ENCODE results near the gene CDC42EP1. TPM values are rescaled to one million over a fixed set of nuclear protein-coding genes. Genes with fewer than 3 reads are reported as not detected.

Gene CDC42EP1
- total RNA-seq, 1 donor from 2014 or later: 51.2 TPM

DNA sequence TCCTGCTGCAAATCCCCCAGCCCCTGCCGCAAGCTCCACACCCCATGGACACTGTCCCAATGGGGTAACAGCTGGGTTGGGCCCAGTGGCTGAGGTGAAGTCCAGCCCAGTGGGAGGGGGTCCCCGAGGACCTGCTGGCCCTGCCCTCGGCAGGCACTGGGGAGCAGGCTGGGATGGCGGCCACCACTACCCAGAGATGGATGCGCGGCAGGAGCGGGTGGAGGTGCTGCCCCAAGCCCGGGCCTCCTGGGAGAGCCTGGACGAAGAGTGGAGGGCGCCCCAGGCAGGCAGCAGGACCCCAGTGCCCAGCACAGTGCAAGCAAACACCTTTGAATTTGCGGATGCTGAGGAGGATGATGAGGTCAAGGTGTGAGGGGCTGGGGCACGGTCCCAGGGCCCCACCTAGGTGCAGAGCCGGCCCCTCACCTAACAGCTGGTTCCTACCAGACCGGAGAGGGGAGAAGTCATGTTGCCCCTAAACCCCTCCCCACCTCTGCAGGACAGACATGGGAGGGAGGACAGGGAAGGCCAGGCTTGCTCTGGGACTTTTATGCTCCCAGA, 8.2 kb downstream of the CDC42EP1 start:
- Mint-ChIP-seq H3K27me3 (ENCODE audit: unreplicated experiment) (peaks cover 3% of the 10 kb centered on the region), H3K27ac (ENCODE audit: unreplicated experiment) (no peak overlapping the region)

DNA sequence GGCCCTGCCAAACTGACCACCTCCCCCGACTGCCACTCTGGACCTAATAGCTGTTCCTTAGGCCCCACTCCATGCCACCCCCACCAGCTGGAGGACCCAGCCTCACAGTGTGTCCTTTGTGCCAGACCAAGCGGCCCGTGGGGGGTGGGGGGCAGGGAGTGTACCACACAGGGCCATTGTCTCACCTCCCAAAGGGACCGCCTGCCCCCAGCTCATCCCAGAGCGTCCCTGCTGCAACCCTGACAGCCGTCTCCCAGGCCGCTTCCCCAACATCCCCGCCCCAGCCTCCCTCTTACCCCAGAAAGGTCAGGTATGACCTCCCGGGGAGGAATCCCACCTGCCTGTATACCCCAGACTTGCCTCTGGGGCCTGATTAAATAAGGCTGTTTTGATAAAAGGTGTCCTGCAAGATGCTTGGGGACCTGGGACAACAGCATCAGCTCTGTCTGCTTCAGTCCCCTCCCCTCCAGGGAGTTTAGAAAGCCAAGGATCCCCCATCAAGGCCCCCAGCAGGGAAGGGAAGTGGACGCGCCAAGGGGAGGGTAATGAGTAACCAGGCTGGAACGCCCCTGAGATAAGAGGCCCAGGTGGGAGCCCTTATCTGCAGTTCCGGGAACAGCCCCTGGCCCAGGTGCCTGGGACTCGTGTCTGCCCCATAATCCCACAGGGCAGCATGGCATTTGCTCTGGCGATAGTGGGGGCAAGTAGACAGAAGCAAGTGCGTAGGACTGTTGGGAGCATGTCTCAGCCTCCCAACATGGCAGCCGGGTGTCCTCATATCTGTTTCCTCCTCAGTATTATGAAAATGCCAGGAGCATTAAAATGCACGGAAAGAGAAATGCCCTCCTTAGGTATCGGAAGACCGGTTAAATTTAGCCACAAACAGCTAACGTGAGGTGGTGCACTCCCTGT, 9.0 kb downstream of the CDC42EP1 start:
- TF ChIP-seq, protein P1, sequence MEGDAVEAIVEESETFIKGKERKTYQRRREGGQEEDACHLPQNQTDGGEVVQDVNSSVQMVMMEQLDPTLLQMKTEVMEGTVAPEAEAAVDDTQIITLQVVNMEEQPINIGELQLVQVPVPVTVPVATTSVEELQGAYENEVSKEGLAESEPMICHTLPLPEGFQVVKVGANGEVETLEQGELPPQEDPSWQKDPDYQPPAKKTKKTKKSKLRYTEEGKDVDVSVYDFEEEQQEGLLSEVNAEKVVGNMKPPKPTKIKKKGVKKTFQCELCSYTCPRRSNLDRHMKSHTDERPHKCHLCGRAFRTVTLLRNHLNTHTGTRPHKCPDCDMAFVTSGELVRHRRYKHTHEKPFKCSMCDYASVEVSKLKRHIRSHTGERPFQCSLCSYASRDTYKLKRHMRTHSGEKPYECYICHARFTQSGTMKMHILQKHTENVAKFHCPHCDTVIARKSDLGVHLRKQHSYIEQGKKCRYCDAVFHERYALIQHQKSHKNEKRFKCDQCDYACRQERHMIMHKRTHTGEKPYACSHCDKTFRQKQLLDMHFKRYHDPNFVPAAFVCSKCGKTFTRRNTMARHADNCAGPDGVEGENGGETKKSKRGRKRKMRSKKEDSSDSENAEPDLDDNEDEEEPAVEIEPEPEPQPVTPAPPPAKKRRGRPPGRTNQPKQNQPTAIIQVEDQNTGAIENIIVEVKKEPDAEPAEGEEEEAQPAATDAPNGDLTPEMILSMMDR (IDR thresholded peaks at IDR 0.05; ENCODE audit: unreplicated experiment): no peak
- H3K27me3 Mint-ChIP-seq (ENCODE audit: unreplicated experiment): peaks cover 3% of the 10 kb centered on the region
- peaks cover 10% of the 10 kb centered on the region for H3K4me1 Mint-ChIP-seq (ENCODE audit: unreplicated experiment)
- H3K9me3 Mint-ChIP-seq (ENCODE audit: unreplicated experiment): no peaks in the 10 kb centered on the region
- no peak for DNase-seq (ENCODE audit: low spot score)
- peaks cover 7% of the 10 kb centered on the region for H3K36me3 Mint-ChIP-seq (ENCODE audit: low read depth, unreplicated experiment)
- no peak overlapping the region for H3K4me3 Mint-ChIP-seq (ENCODE audit: unreplicated experiment)
- H3K27ac Mint-ChIP-seq (ENCODE audit: unreplicated experiment): no peak overlapping the region

More for the DNA sequence above, 8.2 kb downstream of the CDC42EP1 start:
- H3K9me3 Mint-ChIP-seq (ENCODE audit: unreplicated experiment): no peaks in the 10 kb centered on the region
- TF ChIP-seq, protein P1 (IDR thresholded peaks at IDR 0.05; ENCODE audit: unreplicated experiment): no peak
- peaks cover 7% of the 10 kb centered on the region for H3K36me3 Mint-ChIP-seq (ENCODE audit: low read depth, unreplicated experiment)
- no peak for DNase-seq (ENCODE audit: low spot score)
- H3K4me1 Mint-ChIP-seq (ENCODE audit: unreplicated experiment): peaks cover 17% of the 10 kb centered on the region
- H3K4me3 Mint-ChIP-seq (ENCODE audit: unreplicated experiment): no peak overlapping the region

DNA sequence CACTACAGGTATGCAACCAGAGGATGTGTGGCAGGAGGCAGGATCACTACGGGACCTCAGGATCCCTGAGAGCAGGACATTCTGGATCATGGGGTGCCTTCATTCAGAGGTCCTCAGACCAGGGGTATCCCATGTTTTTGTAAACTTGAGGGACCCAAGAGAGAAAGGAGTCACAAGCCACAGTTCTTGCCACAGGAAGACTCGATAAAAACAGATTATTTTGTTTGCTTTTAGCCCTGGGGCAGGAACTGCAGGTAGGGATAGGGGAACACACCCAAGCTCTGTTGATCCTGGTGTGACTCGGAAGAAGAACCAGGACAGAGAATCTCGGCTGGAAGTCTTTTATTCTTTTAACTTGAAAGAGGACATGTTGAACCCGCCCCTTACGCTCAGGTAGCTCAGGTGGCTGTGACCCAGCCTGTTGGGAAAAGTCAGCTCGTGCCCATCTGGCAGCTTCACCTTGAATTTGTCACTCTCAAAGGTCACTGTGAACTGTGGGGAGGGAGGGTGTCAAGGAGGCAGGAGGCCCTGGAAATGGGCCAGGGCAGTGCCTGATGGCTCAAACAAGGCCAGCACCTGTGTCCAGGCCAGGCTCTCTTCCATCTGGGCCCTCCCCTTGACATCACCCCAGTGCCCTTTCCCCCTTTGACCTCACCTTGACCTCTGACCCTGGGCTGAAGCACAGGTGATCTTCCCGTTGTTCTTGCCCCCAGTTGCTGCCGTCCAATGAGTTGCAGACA, 9.8 kb downstream of the CDC42EP1 start:
- TF ChIP-seq, protein P1 (IDR thresholded peaks at IDR 0.05; ENCODE audit: unreplicated experiment): no peak

DNA sequence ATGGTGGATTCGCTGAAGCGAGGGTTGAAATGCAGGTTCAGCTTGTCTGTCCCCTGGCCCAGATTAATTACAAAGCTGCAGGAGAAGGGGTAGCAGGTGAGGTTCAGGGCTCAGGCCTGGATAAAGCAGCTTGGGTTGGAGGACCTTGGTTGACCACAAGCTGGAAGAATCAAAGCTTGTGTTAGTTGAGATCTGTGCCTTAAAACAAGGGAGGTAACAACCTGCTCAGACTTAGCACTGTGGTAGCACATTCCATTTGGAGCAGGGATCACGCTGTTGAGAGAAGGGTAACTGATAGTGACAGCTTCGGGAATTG, 10.3 kb downstream of the CDC42EP1 start:
- H3K36me3 Mint-ChIP-seq (ENCODE audit: low read depth, unreplicated experiment): peaks cover 7% of the 10 kb centered on the region
- H3K27ac Mint-ChIP-seq (ENCODE audit: unreplicated experiment): no peak overlapping the region
- DNase-seq (ENCODE audit: low spot score): no peak
- H3K4me3 Mint-ChIP-seq (ENCODE audit: unreplicated experiment): no peak overlapping the region
- TF ChIP-seq, protein P1 (IDR thresholded peaks at IDR 0.05; ENCODE audit: unreplicated experiment): no peak
- peaks cover 3% of the 10 kb centered on the region for H3K27me3 Mint-ChIP-seq (ENCODE audit: unreplicated experiment)
- peaks cover 9% of the 10 kb centered on the region for H3K4me1 Mint-ChIP-seq (ENCODE audit: unreplicated experiment)
- no peaks in the 10 kb centered on the region for H3K9me3 Mint-ChIP-seq (ENCODE audit: unreplicated experiment)

More for the DNA sequence above, 9.8 kb downstream of the CDC42EP1 start:
- Mint-ChIP-seq H3K4me3 (ENCODE audit: unreplicated experiment) (no peak overlapping the region), H3K4me1 (ENCODE audit: unreplicated experiment) (peaks cover 9% of the 10 kb centered on the region), H3K36me3 (ENCODE audit: low read depth, unreplicated experiment) (peaks cover 7% of the 10 kb centered on the region), H3K27me3 (ENCODE audit: unreplicated experiment) (peaks cover 3% of the 10 kb centered on the region), H3K9me3 (ENCODE audit: unreplicated experiment) (no peaks in the 10 kb centered on the region), H3K27ac (ENCODE audit: unreplicated experiment) (no peak overlapping the region)
- no peak for DNase-seq (ENCODE audit: low spot score)
